Thoracic aorta (tissue), 2 donors: ENCODE measurements around the gene GPR3. TPM values are rescaled to one million over a fixed set of nuclear protein-coding genes. Genes with fewer than 3 reads are reported as not detected.

Experiments
- ATAC-seq: fragments of 150-250 bp; one replicate; pipeline ENCODE4 v1.8.0; 2017; ENCODE audit warnings: low read depth; ENCODE audit not compliant: insufficient number of reproducible peaks, low FRiP score
- DNase-seq: peaks from one replicate; pipeline ENCODE4 v3.0.0-alpha.2; 2020; ENCODE audit warnings: low spot score
- H3K27ac ChIP-seq, 2 donors: fragments of 200-600 bp; sonication (generic); 1 replicate in 1 of 2; 2 replicates in 1 of 2; pipeline ENCODE4 v1.5.1; 2016; ENCODE audit warnings: mild to moderate bottlenecking in 2 of 2, moderate library complexity in 2 of 2
- H3K27me3 ChIP-seq: fragments of 200-600 bp; sonication (generic); replicated peaks from 2 replicates; pipeline ENCODE4 v1.6.0; 2016; ENCODE audit warnings: mild to moderate bottlenecking; ENCODE audit not compliant: insufficient read depth
- H3K36me3 ChIP-seq: fragments of 200-600 bp; sonication (generic); one replicate; pipeline ENCODE4 v1.5.1; 2016
- H3K4me1 ChIP-seq, 2 donors: fragments of 200-600 bp; sonication (generic); 1 replicate in 1 of 2; 2 replicates in 1 of 2; pipeline versions ENCODE4 v1.5.1 to v1.6.0; 2016; ENCODE audit warnings: low read depth in 2 of 2, mild to moderate bottlenecking in 1 of 2; ENCODE audit not compliant: control insufficient read depth in 1 of 2
- H3K4me3 ChIP-seq: fragments of 200-600 bp; sonication (generic); 2 replicates; pipeline ENCODE4 v1.5.1; 2016; ENCODE audit warnings: mild to moderate bottlenecking
- H3K9me3 ChIP-seq: fragments of 200-600 bp; sonication (generic); 2 replicates; pipeline ENCODE4 v1.5.1; 2016
- CTCF ChIP-seq: fragments of 200-600 bp; sonication (generic); IDR thresholded peaks from one replicate; pipeline ENCODE4 v1.5.1; 2019; ENCODE audit warnings: antibody characterized with exemption
- total RNA-seq, 2 donors: library from RNA; depleted of rRNA; stranded (reverse); fragments of >200 nt; gene quantifications; one replicate each; pipeline versions ENCODE4 v1.1.0 to v1.2.3, GENCODE V29; 2016

The GPR3 gene
- total RNA-seq, 2 donors from 2014 or later = not detected

- no peaks in the 10 kb centered on the region for H3K27me3 ChIP-seq
- H3K4me1 ChIP-seq = peaks cover 9 to 26% of the 10 kb centered on the region in 2 donors
- ATAC-seq = no peak
- TF ChIP-seq CTCF = no peak
- H3K36me3 ChIP-seq = no peaks in the 10 kb centered on the region
- H3K9me3 ChIP-seq = no peaks in the 10 kb centered on the region
- DNase-seq = no peak
- H3K4me3 ChIP-seq = no peak overlapping the region
- H3K27ac ChIP-seq = no peak overlapping the region
Measured at GRCh38 chr1:27346991-27347624, 45.3 kb upstream of the GPR3 start.

- no peak for TF ChIP-seq CTCF
- no peaks in the 10 kb centered on the region for H3K27me3 ChIP-seq
- DNase-seq (no peak), ATAC-seq (no peak)
- peaks cover 5% of the 10 kb centered on the region for H3K36me3 ChIP-seq
- H3K9me3 ChIP-seq = no peaks in the 10 kb centered on the region
- peaks cover 9 to 26% of the 10 kb centered on the region in 2 donors for H3K4me1 ChIP-seq
- H3K4me3 ChIP-seq = peak overlapping the region; percentile 73
- H3K27ac ChIP-seq = no peak overlapping the region
Measured at GRCh38 chr1:27348861-27349783, 43.3 kb upstream of the GPR3 start.

GRCh38 chr1:27349784-27350662 lies 42.4 kb upstream of the GPR3 start:
- no peak for TF ChIP-seq CTCF
- ATAC-seq (peak; percentile 53), DNase-seq (no peak)
- Histone ChIP-seq H3K27me3 (no peaks in the 10 kb centered on the region), H3K27ac (no peak overlapping the region), H3K36me3 (peaks cover 6% of the 10 kb centered on the region), H3K9me3 (no peaks in the 10 kb centered on the region), H3K4me1 (peaks cover 9 to 26% of the 10 kb centered on the region in 2 donors), H3K4me3 (peak overlapping the region; percentile 73)

- peaks cover 15% of the 10 kb centered on the region for H3K36me3 ChIP-seq
- no peaks in the 10 kb centered on the region for H3K27me3 ChIP-seq
- ATAC-seq = no peak
- H3K9me3 ChIP-seq = no peaks in the 10 kb centered on the region
- peaks cover 9 to 26% of the 10 kb centered on the region in 2 donors for H3K4me1 ChIP-seq
- no peak overlapping the region for H3K27ac ChIP-seq
- H3K4me3 ChIP-seq = peak overlapping the region; percentile 73
- DNase-seq = no peak
- no peak for TF ChIP-seq CTCF
Measured at GRCh38 chr1:27350663-27351540, 41.5 kb upstream of the GPR3 start.
